Measurements from ENCODE around the gene MYBPH. TPM values are rescaled to one million over a fixed set of nuclear protein-coding genes. Genes with fewer than 3 reads are reported as not detected.

The MYBPH gene
- total RNA-seq, 1 experiment from 2014 or later: not detected

DNA sequence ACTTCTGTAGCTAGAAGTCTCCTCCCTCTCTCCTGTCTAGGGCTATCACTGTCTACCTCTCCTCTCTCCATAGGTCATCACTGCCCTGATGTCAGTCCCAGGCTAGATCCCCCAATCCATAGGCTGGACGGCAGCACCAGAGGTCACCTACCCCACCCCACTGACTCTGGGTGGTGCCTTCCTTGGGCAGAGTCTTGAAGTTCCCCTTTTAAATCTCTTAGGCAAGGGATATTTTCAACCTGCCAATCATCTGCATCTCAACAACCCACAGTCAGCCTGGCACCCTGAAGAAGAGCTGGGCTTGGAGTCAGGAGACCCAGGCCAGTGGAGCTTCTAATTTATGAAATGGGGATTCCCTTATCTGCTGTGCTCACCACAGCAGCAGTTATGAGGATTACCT, 13.2 kb downstream of the MYBPH start:
- no peak overlapping the region for H3K4ac ChIP-seq (ENCODE audit: low read depth, low read length)
- no peak overlapping the region for H4K8ac ChIP-seq (replicated peaks; ENCODE audit: insufficient read length, low read depth, low read length)
- H2BK20ac ChIP-seq (ENCODE audit: low read depth, low read length, poor library complexity, severe bottlenecking): no peak overlapping the region
- no peaks in the 10 kb centered on the region for H3K79me2 ChIP-seq (ENCODE audit: insufficient read depth, low read length)
- peaks cover 3 to 14% of the 10 kb centered on the region in 2 experiments; a peak in 3 of 4 replicates for H3K4me1 Mint-ChIP-seq
- H3K4me1 ChIP-seq (ENCODE audit: insufficient read depth, low read length): no peaks in the 10 kb centered on the region
- H4K20me1 ChIP-seq (ENCODE audit: control insufficient read depth, insufficient read depth, insufficient read length): no peaks in the 10 kb centered on the region
- H2BK15ac ChIP-seq (ENCODE audit: low read depth, low read length): no peak overlapping the region
- H3K23me2 ChIP-seq (ENCODE audit: insufficient read length, low read depth, low read length, poor library complexity, severe bottlenecking): no peaks in the 10 kb centered on the region
- no peak overlapping the region for H3T11ph ChIP-seq (ENCODE audit: low read length)
- no peak overlapping the region for H2BK5ac ChIP-seq (ENCODE audit: insufficient read length, low read length)
- H3K56ac ChIP-seq (ENCODE audit: insufficient read length, low read depth, low read length): no peak overlapping the region
- H3K79me1 ChIP-seq (ENCODE audit: insufficient read depth, low read depth, low read length, poor library complexity, severe bottlenecking): no peaks in the 10 kb centered on the region
- H3K27ac Mint-ChIP-seq: no peak overlapping the region; a peak in 1 of 7 replicates
- no peak overlapping the region for H2AK5ac ChIP-seq (ENCODE audit: insufficient read length, low read length)
- H3K36me3 Mint-ChIP-seq (ENCODE audit: insufficient read depth in 1 of 3, low read depth in 3 of 3): peaks cover 0 to 6% (median 3%) of the 10 kb centered on the region in 3 experiments; a peak in 3 of 7 replicates
- no peaks in the 10 kb centered on the region for H3K9me3 ChIP-seq (ENCODE audit: control insufficient read depth, low read depth, low read length)
- H2AFZ ChIP-seq (ENCODE audit: low read length): no peak overlapping the region
- H3K27me3 ChIP-seq (ENCODE audit: insufficient read depth, low read length): no peaks in the 10 kb centered on the region
- no peak overlapping the region for H2BK120ac ChIP-seq (ENCODE audit: low read depth, low read length, poor library complexity, severe bottlenecking)
- no peak overlapping the region for H3K4me2 ChIP-seq (ENCODE audit: insufficient read depth, insufficient read length, low read length)
- H3K18ac ChIP-seq (ENCODE audit: insufficient read length, low read depth, low read length): no peak overlapping the region
- peaks cover 15% of the 10 kb centered on the region for H3K27me3 Mint-ChIP-seq (ENCODE audit: low read depth)
- WGBS (ENCODE audit: extremely low coverage, insufficient read length, low lambda C conversion rate): no CpG with 5 or more reads among the region's 1 CpG
- no peak overlapping the region for H3K9ac ChIP-seq (ENCODE audit: extremely low read depth, insufficient read length, low read length)
- H3K9me3 Mint-ChIP-seq: peaks cover 0 to 9% of the 10 kb centered on the region in 2 experiments; a peak in 3 of 5 replicates
- H3K4me3 Mint-ChIP-seq: no peak overlapping the region
- no peak overlapping the region for H3K27ac ChIP-seq (ENCODE audit: insufficient read length, low read depth, low read length)
- no peak overlapping the region for H2BK12ac ChIP-seq (ENCODE audit: insufficient read length, low read depth, low read length)
- TF ChIP-seq, protein P1, sequence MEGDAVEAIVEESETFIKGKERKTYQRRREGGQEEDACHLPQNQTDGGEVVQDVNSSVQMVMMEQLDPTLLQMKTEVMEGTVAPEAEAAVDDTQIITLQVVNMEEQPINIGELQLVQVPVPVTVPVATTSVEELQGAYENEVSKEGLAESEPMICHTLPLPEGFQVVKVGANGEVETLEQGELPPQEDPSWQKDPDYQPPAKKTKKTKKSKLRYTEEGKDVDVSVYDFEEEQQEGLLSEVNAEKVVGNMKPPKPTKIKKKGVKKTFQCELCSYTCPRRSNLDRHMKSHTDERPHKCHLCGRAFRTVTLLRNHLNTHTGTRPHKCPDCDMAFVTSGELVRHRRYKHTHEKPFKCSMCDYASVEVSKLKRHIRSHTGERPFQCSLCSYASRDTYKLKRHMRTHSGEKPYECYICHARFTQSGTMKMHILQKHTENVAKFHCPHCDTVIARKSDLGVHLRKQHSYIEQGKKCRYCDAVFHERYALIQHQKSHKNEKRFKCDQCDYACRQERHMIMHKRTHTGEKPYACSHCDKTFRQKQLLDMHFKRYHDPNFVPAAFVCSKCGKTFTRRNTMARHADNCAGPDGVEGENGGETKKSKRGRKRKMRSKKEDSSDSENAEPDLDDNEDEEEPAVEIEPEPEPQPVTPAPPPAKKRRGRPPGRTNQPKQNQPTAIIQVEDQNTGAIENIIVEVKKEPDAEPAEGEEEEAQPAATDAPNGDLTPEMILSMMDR (conservative IDR thresholded peaks at IDR 0.05): no peak
- no peak overlapping the region for H3K14ac ChIP-seq (ENCODE audit: insufficient read depth, low read length)
- H3K23ac ChIP-seq (ENCODE audit: insufficient read length, low read depth, low read length): no peak overlapping the region
- H4K91ac ChIP-seq (ENCODE audit: insufficient read length, low read depth, low read length): no peak overlapping the region
- H4K5ac ChIP-seq (ENCODE audit: insufficient read length, low read depth, low read length): no peak overlapping the region
- DNase-seq: no peak

Data from H9 (cell line).